Forelimb muscle (tissue), 1 donor: Measurements from ENCODE around the gene CBLB. TPM values are rescaled to one million over a fixed set of nuclear protein-coding genes. Genes with fewer than 3 reads are reported as not detected.

Source experiments
- DNase-seq: peaks from one replicate; pipeline ENCODE4 v3.0.0-alpha.2; 2013; ENCODE audit warnings: low read depth
- polyA plus RNA-seq: library from polyadenylated mRNA; unstranded; fragments of 120-200 nt; gene quantifications from one replicate; pipeline ENCODE4 v1.2.1, GENCODE V29; 2013; ENCODE audit not compliant: insufficient read length

The CBLB gene
- polyA plus RNA-seq, 1 donor: 21.0 TPM

DNA sequence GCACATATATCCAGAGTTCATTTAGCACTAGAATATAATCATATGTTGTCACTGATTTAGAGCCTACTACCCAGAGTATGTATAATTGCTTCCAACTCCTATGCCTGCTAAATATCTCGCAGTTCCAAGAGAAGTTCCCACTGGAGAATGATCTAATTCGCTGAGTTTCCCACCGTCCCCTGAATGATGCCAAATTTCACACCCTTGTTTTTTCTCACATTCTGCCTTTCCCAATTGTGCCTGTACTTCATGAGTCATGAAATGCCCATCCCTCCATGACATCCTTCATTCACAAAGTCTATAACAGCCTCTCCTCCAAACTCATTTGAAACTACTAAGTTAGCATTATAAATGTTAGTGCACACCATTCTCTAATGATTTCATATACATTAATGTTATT, 177.2 kb downstream of the CBLB start:
- no peak for DNase-seq

DNA sequence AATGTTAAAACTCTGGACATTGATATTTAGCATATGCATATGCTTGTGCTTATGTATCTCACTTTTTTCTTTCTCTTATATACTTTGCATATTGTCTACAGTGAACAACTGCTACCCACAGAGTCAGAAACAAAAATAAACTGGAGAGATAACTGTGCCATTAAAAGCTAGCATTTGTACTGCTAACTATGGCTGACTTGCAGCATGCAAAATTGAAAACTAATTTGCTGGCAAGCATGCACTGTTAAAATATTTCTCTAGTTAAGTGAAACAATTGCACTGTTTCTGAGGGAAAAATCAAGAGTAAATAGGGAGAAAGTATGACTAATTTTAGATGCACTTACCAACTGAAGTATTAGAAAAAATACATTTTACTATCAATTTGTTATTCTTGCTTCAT, 177.8 kb downstream of the CBLB start:
- no peak for DNase-seq

DNA sequence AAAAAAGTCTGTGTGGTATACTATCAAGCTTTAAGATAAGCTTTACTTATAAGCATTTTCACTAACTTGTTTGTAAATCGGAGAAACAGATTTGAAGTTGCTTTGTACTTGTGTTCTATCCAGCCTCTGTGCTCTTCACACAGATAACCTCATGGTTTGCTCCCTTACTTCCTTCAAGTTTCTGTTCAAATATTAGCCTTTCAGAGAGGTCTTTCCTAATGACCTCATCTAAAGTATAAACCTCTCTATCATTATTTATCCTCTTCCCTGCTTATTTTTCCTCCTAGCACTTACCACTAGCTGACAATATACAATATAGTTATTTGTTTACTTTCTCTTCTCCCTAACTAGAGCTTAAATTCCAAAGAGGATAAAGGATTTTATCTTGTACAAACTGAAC, 180.0 kb downstream of the CBLB start:
- DNase-seq: no peak

DNA sequence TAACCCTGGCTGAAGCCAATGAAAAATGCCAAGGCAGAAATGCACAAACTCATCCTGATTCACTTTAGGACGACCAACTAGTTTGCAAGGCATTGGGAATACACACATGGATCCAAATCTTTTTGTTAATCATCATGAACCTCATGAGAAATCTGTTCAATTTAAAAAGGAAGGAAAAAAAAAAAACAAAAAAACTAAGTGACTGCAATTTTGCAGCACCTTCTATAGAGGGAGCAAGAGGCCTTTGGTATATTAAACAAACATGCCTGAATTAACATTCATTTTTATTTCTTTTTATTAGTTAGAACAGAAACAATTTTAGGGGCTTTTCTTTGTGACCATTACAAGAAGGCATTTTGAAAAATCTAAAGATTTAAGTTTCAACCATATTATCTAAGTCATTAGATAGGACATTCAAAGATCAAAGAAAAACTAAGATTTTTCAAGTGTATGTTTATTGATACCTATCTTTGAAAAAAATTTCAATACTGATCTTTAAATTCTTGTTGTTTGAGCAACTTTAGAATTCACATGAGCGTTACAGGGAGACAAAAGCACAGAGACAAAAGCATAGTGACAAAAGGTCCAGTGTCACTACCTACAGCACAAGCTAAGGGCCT, 182.4 kb downstream of the CBLB start:
- DNase-seq: no peak

DNA sequence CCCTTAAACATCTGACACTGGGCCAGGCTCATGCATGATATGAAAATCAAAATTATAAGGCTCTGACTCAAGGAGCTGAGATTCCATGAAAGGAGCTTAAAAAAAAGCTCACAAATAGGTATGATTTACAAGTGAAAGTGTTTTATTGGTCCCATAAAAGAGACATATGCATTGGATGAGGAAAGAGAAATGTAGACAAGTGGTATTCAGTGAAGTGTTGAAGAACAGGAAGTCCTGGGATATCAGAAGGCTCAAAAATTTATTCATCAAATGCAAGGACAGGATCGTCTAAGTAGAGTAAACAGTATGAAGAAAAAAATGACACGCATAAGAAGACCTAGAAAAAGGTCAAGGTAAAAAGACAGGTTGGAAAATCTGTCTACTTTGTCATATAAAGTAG, 188.9 kb downstream of the CBLB start:
- no peak for DNase-seq

DNA sequence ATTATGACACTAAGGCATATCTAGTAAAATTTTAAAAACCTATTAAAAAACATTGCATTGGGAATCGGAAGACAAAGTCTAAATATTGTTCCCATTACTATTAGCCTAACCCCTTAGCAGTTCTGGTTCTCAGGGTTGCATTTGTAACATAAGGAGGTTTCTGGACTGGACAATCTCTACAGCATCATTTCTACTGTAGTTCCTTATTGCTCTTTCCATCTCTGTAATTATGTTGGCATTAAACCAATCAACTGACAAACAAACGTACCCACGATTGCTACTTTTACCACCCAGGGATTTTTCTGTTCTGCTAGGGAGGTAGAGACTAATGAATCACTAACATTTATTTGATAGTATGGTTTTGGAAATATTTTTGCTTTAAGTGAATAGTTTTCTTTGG, 190.8 kb downstream of the CBLB start:
- DNase-seq: no peak

DNA sequence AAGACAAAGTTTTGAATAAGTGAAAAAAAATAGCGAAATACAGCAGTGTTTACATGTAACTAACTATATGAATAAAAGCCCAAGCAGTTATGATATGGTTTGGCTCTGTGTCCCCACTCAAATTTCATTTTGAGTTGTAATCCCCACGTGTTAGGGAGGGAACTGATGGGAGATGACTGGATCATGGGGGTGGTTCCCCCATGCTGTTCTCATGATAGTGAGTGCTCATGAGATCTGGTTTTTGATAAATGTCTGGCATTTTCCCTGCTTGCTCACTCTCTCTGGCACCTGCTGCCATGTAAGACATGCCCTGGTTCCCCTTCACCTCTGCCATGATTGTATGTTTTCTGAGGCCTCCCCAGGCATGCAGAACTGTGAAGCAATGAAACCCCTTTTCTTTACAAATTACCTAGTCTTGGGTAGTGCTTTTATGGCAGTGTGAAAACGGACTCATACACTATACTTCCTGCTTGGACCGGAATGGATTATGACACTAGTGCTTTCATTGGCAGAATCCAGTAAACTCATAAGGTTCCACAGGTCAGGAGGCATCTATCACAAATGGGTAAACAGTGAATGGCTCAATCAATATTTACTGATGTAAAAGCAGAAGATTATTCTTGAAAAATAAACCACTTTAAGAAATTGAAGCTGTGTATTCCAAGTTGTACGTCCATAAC, 192.1 kb downstream of the CBLB start:
- DNase-seq: no peak

DNA sequence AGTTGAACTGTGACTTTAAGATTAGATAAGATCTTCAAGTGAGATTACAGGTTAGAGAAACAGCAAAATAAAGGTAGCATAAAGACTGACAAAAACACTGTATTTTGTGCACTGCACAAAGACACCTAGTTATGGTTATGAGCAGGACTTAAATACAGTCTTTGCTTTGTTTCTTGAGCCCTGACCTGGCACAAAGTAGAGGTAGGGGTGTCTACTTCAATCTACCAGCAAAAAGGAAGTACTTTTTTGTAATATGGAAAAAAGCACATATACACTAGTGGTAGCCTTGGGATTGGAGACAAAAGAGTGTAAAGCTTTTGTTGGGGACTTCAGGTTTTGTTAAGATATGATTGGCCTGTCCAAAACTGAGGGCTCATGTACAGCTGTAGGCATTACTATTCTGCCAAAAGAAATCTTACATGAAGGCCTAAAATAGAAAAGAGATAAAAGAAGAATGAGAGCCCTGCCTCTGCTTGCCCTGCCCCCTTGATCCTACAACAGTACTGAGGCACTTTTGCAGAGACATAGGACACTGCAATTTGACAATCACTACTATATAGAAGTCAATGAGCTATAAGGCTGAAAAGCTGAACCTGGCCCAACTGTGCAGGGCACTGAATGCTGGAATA, 194.3 kb downstream of the CBLB start:
- no peak for DNase-seq

DNA sequence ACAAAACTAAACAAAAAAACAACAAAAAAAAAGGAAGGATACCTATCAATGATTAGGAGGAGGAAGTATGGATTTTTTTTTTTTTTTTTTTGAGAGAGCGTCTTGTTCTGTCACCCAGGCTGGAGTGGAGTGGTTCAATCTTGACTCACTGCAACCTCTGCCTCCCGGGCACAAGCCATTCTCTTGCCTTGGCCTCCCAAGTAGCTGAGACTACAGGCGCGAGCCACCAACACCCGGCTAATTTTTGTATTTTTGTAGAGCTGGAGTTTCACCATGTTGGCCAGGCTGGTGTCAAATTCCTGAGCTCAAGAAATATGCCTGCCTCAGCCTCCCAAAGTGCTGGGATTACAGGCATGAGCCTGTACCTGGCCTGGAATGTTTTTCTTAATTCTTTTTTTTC, 195.8 kb downstream of the CBLB start:
- DNase-seq: no peak

DNA sequence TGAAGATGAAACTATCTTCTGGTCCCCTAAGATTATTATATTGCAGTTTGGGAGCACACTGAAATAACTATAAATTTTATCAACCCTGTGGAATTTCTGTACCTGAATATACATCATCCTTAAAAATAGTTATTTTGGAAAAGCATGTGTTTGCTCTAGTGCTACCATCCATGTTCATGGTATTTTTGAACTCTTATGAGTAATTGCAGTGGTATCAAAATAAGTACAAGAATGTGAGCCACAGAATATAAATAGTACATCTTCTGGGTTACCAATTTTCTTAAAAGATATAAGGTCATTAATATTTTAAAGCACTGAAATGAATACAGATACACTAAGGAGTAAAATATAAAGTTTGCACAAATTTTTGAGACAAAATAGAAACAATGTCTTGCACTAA, 206.5 kb downstream of the CBLB start:
- no peak for DNase-seq

DNA sequence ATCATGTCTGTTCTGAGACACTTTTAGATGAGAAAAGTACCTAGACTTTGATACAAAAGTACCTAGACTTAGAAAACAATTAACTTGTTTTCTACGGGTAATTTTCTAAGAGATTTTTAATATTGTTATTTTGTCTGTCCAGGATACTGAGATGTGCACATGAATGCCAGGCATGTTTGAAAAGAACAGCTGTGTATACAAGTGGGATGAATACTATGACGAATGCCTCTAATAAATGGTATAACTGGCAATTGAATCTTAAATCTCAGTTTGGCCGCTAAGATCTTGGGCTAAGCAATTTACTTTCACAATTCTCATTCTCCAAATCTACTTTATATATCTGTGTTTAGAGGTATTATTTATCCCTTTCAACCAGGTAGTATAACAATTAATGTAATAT, 207.4 kb downstream of the CBLB start:
- no peak for DNase-seq

DNA sequence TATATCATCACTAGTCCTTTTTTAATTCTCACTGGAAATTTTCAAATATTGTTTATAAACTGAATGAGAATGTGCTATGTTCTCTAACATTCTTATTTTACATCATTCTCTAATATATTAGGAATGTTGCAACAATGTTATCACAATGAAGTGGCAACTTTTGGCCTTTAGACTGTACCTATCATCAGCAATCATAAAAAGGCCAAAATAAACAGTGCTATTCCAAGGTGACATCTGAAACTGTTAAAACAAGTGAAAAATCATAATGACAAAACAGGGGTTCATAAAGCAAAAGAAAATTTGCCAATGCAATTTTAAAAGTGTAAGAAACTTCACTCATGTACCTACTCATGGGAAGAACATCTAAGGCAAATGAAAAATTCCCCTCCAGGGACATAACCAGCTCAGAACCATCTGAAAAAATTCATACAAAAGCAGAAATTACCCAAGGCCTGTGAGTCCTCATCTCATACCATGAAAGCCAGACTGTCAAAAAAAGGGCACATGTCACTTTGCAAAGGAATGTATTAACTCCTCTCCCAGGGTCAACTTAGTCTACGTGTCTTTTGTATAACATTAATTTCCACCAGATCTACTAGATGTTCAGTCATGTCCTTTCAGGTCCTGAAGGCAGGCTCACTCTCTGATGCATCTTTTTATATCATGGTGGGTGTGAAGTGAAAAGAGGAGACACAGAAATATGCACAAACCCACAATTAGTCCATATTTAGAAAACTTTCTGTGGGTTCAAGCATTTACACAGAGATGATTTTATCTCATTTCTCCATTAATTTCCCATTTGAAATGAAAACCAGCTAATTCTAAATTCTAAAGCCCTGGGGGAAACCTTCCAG, 211.9 kb downstream of the CBLB start:
- no peak for DNase-seq

DNA sequence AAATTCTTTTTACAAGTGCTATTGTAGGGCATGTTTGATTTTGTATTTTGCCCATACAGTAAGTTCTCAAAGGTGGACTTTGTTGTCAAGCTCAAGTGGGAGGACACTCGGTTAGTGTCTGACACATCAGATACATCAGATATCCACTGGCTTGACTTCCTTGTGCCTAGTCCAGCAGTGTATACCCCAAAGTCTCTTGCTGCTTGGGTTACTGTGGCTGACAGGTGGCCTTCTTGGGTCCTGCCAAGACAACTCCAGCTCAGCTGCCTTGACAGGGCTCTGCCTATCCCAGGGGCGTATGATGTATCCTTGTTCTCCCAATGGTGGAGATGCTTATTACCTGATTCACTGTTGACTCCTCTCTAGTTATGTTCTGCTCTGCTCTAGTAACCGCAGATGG, 214.9 kb downstream of the CBLB start:
- DNase-seq: no peak

DNA sequence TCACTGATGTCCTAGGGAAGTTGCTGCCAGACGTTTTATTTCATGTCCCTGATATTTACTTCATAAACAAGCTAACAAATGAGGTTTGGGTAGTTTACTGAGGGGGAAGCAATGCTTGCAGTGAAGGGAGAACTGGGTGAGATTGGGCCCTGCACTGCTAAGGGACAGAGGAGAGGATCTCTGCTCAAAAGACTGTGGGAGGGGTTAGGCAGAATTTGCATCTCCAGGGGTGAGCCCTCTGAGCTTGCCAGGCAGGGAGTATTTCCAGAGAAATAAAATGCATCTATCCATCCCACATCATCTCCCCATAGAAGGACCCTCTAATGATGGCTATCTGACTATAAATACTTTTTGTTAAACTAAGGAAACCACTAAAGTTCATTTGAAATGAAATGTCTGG, 215.6 kb downstream of the CBLB start:
- no peak for DNase-seq

DNA sequence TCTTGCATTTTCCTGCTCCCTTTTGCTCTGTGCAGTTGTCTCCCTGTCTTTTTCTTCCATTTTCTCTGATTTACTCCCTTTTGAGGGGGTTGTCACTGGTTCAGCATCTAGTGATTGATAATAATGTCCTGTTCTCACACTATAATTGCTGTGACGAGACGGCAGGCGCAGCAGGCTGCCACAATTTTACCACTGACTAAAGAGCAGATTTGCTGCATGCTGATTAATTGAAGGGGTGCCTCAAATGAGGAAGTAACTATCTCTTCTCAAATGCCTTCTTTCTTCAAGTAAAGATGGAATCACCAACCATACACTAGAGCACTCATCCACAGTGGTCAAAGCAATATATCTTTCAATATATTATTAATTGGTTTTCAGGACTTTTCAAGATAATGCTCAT, 219.3 kb downstream of the CBLB start:
- DNase-seq: no peak

DNA sequence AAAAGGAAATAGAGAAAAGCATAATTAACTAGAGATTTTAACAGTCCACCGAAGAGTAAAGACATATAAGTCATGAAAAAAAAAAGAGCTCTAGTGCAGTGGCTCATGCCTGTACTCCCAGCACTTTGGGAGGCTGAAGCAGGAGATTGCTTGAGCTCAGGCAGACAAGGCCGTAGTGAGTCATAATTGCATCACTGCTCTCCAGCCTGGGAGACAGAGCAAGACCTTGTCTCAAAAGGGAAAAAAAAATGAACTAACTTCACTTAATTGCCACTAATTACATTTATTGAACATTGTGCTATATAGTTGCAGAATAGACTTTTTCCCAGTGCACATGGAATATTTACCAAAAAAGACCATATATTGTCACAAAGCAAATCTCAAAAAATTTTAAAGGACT, 221.8 kb downstream of the CBLB start:
- DNase-seq: no peak

DNA sequence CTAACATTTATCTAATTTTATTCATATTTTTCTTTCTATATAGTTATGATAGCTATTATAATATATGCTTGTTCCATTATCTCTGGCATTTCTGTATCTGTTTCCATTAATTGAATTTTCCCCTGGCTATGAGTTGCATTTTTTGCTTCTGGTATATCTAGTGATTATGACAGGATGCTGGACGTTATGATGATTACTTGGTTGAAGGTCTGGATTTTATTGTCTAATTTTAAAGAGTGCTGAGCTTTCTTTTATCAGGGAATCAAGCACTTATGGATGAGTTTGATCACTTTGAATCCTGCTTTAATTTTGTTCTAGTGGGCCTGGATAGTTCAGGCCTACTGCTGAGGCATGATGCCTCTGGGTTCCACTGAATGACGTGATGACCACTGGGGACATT, 229.7 kb downstream of the CBLB start:
- DNase-seq: no peak

DNA sequence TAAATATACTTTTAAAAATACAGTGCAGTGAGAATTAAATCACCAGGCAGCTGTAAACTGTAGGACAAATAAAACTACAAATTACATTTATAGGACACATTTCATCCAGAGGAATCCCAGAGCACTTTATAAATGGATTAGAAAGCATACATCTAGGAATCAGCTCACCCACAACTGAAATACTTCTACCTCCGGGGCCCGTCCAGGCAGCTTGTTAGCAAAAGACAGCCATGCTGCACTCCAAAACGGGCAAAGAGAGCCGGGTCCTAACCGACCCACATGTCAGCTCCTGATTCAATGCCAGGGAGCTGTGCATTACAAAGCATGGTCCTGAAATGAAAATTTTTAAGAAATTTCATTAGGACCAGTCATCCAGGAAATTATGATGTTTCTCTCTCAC, 234.1 kb downstream of the CBLB start:
- no peak for DNase-seq

DNA sequence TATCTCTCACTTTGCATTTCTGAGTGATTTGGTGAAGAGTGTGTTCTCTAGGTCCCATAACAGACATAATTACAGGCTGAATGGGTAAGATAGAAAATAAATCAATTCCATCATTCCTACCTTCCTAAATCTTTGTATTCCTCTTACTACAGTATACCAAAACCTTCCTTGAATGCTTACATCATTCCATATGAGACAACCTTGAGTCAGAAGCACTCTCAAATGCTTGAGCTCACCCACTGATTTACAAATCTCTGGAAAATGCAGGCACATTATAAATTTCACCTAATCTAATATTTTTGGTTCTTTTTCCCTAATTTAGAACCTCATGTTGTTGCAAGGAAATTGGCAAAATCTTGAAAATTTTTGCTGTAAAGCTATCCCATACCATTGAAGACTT, 239.1 kb downstream of the CBLB start:
- no peak for DNase-seq

DNA sequence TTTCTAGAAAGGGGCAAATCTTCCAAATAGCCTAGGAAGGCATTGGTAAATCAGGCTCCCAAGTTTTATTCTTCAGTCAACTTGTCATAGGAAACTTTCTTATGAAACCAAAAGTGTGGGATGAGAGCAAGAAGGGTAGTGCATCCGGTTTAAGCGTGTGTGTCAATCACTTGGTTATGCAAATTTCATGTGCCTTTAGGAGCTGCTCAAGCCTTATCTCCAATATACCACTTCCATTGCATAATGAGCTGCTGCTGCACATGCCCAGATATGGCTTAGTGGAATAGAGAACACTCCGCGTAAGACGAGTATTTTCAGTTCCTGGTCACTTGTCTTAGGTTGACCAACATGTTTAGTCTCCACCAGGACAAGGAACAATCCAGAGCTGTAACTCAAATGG, 242.1 kb downstream of the CBLB start:
- no peak for DNase-seq

DNA sequence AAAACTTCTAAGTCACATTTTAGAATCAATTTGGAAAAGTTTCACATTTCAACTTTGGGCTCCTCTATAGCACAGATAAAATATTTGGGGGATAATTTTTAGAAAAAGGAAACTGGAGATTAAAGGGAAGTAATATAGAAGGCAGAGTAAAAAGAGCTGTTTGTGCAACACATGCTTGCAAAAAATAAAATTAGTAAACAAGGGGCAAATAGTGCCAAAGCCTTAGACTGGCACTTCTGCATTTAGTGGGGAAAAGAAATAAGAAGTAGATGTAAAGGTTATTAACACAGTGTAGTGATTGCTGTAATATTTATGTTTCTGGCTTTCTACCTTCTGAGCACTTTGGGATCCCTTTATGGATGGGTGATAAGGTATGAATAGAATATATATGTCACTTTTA, 246.6 kb downstream of the CBLB start:
- no peak for DNase-seq

DNA sequence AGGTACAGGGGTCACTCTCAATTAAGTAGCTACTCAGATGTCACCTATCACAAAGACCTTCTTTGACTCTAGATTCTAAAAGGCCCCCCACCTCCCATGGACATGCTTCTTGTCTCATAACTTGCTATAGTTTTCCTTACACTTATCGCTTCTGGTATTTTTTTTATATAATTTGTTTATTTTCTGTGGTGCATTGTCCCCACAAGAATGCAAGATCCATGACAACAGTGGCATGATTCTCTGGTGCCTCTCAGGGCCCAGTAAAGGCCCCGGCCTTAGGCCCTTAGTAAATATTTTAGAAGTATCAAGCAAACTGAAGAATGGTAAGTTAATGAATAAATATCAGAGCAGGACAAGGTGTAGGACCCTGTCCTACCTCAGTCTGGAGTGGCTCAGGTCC, 248.6 kb downstream of the CBLB start:
- no peak for DNase-seq

DNA sequence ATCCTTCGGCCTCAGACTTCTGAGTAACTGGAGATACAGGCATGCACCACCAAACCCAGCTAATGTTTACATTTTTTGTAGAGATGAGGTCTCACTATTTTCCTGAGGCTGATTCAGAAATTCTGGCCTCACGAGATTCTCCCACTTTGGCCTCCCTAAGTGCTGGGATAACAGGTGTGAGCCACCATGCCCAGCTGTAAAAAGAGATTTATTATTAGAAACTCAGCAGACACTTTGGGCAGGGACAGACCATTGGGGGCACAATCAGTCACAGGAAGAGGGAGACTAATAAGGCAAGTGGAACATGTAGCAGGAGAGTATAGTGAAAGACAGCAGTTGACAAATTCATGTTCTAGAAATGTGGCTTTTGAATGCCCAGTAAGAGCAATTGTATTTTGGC, 249.2 kb downstream of the CBLB start:
- DNase-seq: no peak
